K562 (cell line): ENCODE measurements around the gene CNP. TPM values are rescaled to one million over a fixed set of nuclear protein-coding genes. Genes with fewer than 3 reads are reported as not detected.

ENCODE experiments used
- ATAC-seq: fragments of 200-7000 bp; cut with Tn5 transposase; 3 replicates; pipeline ENCODE4 v1.9.1; 2020; ENCODE audit warnings: moderate library complexity
- Bru-seq: library from RNA; stranded (reverse); fragments of 400-500 nt; gene quantifications from one replicate; lab custom pipeline; 2021; lab: Mats Ljungman, UMichigan
- BruChase-seq, 2 experiments: library from RNA; stranded (reverse); fragments of 400-500 nt; gene quantifications; one replicate each; lab custom pipeline; 2021; lab: Mats Ljungman, UMichigan
- BruUV-seq: library from RNA; stranded (reverse); fragments of 400-500 nt; replicated peaks from 2 replicates; lab custom pipeline; 2021; lab: Mats Ljungman, UMichigan
- CTCF ChIA-PET: fragments of 300-600 bp; formaldehyde crosslinking; extraction: SDS; loops from one replicate; lab custom pipeline; 2021; ENCODE audit warnings: low intra/inter-chr PET ratio; lab: Yijun Ruan, JAX
- POLR2A ChIA-PET: fragments of 300-600, 350-650 bp; sonication (Branson Sonifier 250); formaldehyde crosslinking; extraction: SDS; loops from one replicate; lab custom pipeline; 2021; ENCODE audit warnings: antibody characterized with exemption, inconsistent platforms; lab: Yijun Ruan, JAX
- DNase-seq, 4 experiments: peaks; one replicate each; pipeline versions ENCODE4 v3.0.0 to v3.0.0-alpha.2; 2011 to 2018; ENCODE audit warnings: low spot score in 3 of 4, mixed read lengths in 3 of 4; ENCODE audit errors: extremely low read depth in 1 of 4
- FAIRE-seq: peaks from 2 replicates; lab custom pipeline; 2011; peaks lifted over from hg19 to GRCh38; lab: Jason Lieb, UNC
- H2AFZ ChIP-seq: 2 replicates; pipeline ENCODE4 v1.6.0; 2011; ENCODE audit warnings: low read depth, low read length, control low read depth, inconsistent platforms
- H3K27ac ChIP-seq: fragments of 200-600 bp; 3 replicates; pipeline ENCODE4 v1.8.0; 2011; ENCODE audit warnings: low read depth, mild to moderate bottlenecking, control low read depth, inconsistent platforms, low read length, moderate library complexity, mixed read lengths; ENCODE audit errors: extremely low read depth
- H3K27me3 ChIP-seq, 2 experiments: fragments of 300-600 bp in 1 of 2; 2 replicates in 1 of 2; 3 replicates in 1 of 2; pipeline versions ENCODE4 v1.6.0 to v1.8.0; 2011; ENCODE audit warnings: inconsistent platforms in 2 of 2, low read length in 2 of 2, mild to moderate bottlenecking in 1 of 2, mixed read lengths in 1 of 2, moderate library complexity in 1 of 2; ENCODE audit not compliant: control insufficient read depth in 2 of 2, insufficient read depth in 2 of 2
- H3K36me3 ChIP-seq: fragments of 300-600 bp; 3 replicates; pipeline ENCODE4 v1.8.0; 2011; ENCODE audit warnings: mild to moderate bottlenecking, low read length, inconsistent platforms; ENCODE audit not compliant: control insufficient read depth, insufficient read depth
- H3K4me1 ChIP-seq, 2 experiments: fragments of 200-600 bp in 1 of 2; replicated peaks in 1 of 2; 2 replicates in 1 of 2; 3 replicates in 1 of 2; pipeline versions ENCODE4 v1.5.1 to v1.8.0; 2011; ENCODE audit warnings: inconsistent platforms in 2 of 2, low read length in 2 of 2, mild to moderate bottlenecking in 1 of 2, mixed read lengths in 1 of 2, moderate library complexity in 1 of 2; ENCODE audit not compliant: control insufficient read depth in 2 of 2, insufficient read depth in 2 of 2
- H3K4me2 ChIP-seq: 2 replicates; pipeline ENCODE4 v1.6.1; 2011; ENCODE audit warnings: low read length, control low read depth, inconsistent platforms, mixed read lengths; ENCODE audit not compliant: insufficient read depth
- H3K4me3 ChIP-seq: fragments of 200-600 bp; sonication (generic), shearing (Covaris generic); 2 replicates; pipeline ENCODE4 v1.5.1; 2016; ENCODE audit warnings: control low read depth, inconsistent platforms
- H3K79me2 ChIP-seq: fragments of 200-600 bp; 3 replicates; pipeline ENCODE4 v1.8.0; 2011; ENCODE audit warnings: low read length, inconsistent platforms; ENCODE audit not compliant: control insufficient read depth, insufficient read depth
- H3K9ac ChIP-seq, 2 experiments: 2 replicates each; pipeline versions ENCODE4 v1.6.0 to v1.6.1; 2011; ENCODE audit warnings: low read depth in 2 of 2, low read length in 2 of 2, control low read depth in 1 of 2, inconsistent platforms in 1 of 2, mild to moderate bottlenecking in 1 of 2, mixed read lengths in 1 of 2; ENCODE audit not compliant: insufficient read depth in 1 of 2
- H3K9me1 ChIP-seq: one replicate; pipeline ENCODE4 v1.6.0; 2011; ENCODE audit warnings: inconsistent platforms, mild to moderate bottlenecking, low read length, moderate library complexity; ENCODE audit not compliant: control insufficient read depth, insufficient read depth
- H3K9me3 ChIP-seq: replicated peaks from 2 replicates; pipeline ENCODE4 v1.5.1; 2011; ENCODE audit warnings: low read depth, low read length, inconsistent platforms; ENCODE audit not compliant: control insufficient read depth, insufficient read depth
- H4K20me1 ChIP-seq: replicated peaks from 2 replicates; pipeline ENCODE4 v1.6.1; 2011; ENCODE audit warnings: low read length, inconsistent platforms, mixed read lengths; ENCODE audit not compliant: control insufficient read depth, insufficient read depth
- POLR2AphosphoS2 ChIP-seq: IDR thresholded peaks from 2 replicates; pipeline ENCODE4 v1.6.1; 2012; ENCODE audit warnings: low read length, improper control_type of control experiment
- PYGO2 ChIP-seq: fragments of 450-650 bp; IDR thresholded peaks from 2 replicates; pipeline ENCODE4 v1.6.1; 2016; ENCODE audit warnings: mild to moderate bottlenecking, missing genetic modification characterization, moderate library complexity, missing compliant biosample characterization
- RBM22 ChIP-seq: fragments of 200-400 bp; formaldehyde crosslinking; IDR thresholded peaks from 2 replicates; pipeline ENCODE4 v1.6.1; 2018; ENCODE audit warnings: low read length, low read depth; ENCODE audit not compliant: poor library complexity, severe bottlenecking
- SIN3B ChIP-seq: fragments of 450-650 bp; IDR thresholded peaks from 2 replicates; pipeline ENCODE4 v1.6.1; 2017; ENCODE audit warnings: low read depth, mild to moderate bottlenecking, moderate library complexity
- ZNF23 ChIP-seq: fragments of 250-450 bp; sonication (Bioruptor Pico); IDR thresholded peaks from 2 replicates; pipeline ENCODE4 v1.4.0; 2020; ENCODE audit warnings: mild to moderate bottlenecking
- WGBS: fragments of 100-300 bp; shearing (Covaris generic); methylation state at CpG from one replicate; pipeline ENCODE4 v1.1.6; 2016; ENCODE audit warnings: low coverage, mixed read lengths; ENCODE audit not compliant: insufficient coverage; ENCODE audit errors: missing lambda C conversion rate; 5-methylcytosine and 5-hydroxymethylcytosine counted together
- in situ Hi-C: fragments of 300-500 bp; cut with MboI; formaldehyde crosslinking; loops from 4 replicates; pipeline ENCODE4 v1.15.0; 2018; ENCODE audit warnings: inconsistent platforms, mixed read lengths
- intact Hi-C: fragments of 100-400 bp; cut with micrococcal nuclease; formaldehyde crosslinking; loops from 2 replicates; pipeline ENCODE4 v1.14.2; 2022
- long read RNA-seq, 3 experiments: library from polyadenylated mRNA in 2 of 3; library from RNA in 1 of 3; unstranded in 2 of 3; stranded (forward) in 1 of 3; transcript quantifications; one replicate each; pipeline ENCODE4 v2.0.0, GENCODE V29; 2019 to 2022
- polyA minus RNA-seq, 3 experiments: library from RNA; depleted of rRNA, polyadenylated mRNA; stranded (reverse); fragments of >200 nt; gene quantifications; 2 replicates each; pipeline ENCODE4 v1.2.3, GENCODE V29; 2011
- polyA plus RNA-seq, 8 experiments: library from polyadenylated mRNA; depleted of rRNA in 4 of 8; stranded (reverse) in 5 of 8; unstranded in 3 of 8; fragments of >200 nt; fragmentation: Nextera tagmentation in 2 of 8; fragmentation: Illumina TruSeq in 1 of 8; extraction: Ambion mirVana in 2 of 8; extraction: Trizol in 1 of 8; gene quantifications; 2 replicates each; pipeline versions ENCODE4 v1.2.1 to v1.2.3, GENCODE V29; 2011 to 2014; ENCODE audit warnings: inconsistent platforms in 1 of 8, missing spikeins in 1 of 8
- total RNA-seq, 7 experiments: library from RNA; depleted of rRNA in 6 of 7; stranded (reverse); fragments of >200 nt in 6 of 7; fragmentation: Illumina TruSeq in 2 of 7; extraction: Trizol in 2 of 7; gene quantifications; 2 replicates each; pipeline versions ENCODE4 v1.2.1 to v1.2.3, GENCODE V29; 2011 to 2021; ENCODE audit warnings: low replicate concordance in 1 of 7
- TF ChIP-seq, protein P1 (sequence below): fragments of 250-450 bp; sonication (Bioruptor Pico); IDR thresholded peaks from 2 replicates; pipeline ENCODE4 v1.8.0; 2021; ENCODE audit warnings: moderate library complexity, mild to moderate bottlenecking, inconsistent platforms
- TF ChIP-seq, protein P2 (sequence below): fragments of 250-450 bp; sonication (Bioruptor Pico); IDR thresholded peaks from 2 replicates; pipeline ENCODE4 v1.5.1; 2021; ENCODE audit warnings: mild to moderate bottlenecking

CNP gene
- 33.1 and 94.9 TPM in 2 replicates for total RNA-seq (2011; cell fraction: chromatin; rRNA removed; ENCODE audit: low replicate concordance)
- 31.3 and 42.9 TPM in 2 replicates for total RNA-seq (2011; cell fraction: nucleolus; rRNA removed)
- total RNA-seq (2011; cell fraction: nucleoplasm; rRNA removed), result 37.7 and 39.6 TPM in 2 replicates
- 45.4 and 45.8 TPM in 2 replicates for total RNA-seq (2014; rRNA removed)
- 15.9 and 18.6 TPM in 2 replicates for total RNA-seq (2014; rRNA removed; fragmentation: Illumina TruSeq; extraction: Trizol)
- total RNA-seq (2015; rRNA removed; fragmentation: Illumina TruSeq; extraction: Trizol), result 31.8 and 32.1 TPM in 2 replicates
- 49.4 and 52.0 TPM in 2 replicates for total RNA-seq (2021)
- polyA plus RNA-seq (2011; rRNA removed), result 15.5 and 20.7 TPM in 2 replicates
- 11.4 and 24.5 TPM in 2 replicates for polyA plus RNA-seq (2011; cell fraction: cytosol; rRNA removed)
- 10.2 and 21.9 TPM in 2 replicates for polyA plus RNA-seq (2011; cell fraction: nucleus; rRNA removed)
- polyA plus RNA-seq (2012), result 30.0 and 34.8 TPM in 2 replicates
- polyA plus RNA-seq (2014; fragmentation: Illumina TruSeq; extraction: Trizol), result 33.2 and 37.5 TPM in 2 replicates
- 1 to 10 TPM; 1.7 to 3.8 TPM for polyA plus RNA-seq (2014; fragmentation: Nextera tagmentation; extraction: Ambion mirVana)
- 29.1 and 30.2 TPM in 2 replicates for polyA plus RNA-seq (2014; rRNA removed)
- polyA minus RNA-seq (2011; rRNA and poly(A)+ RNA removed), result 19.5 and 44.8 TPM in 2 replicates
- polyA minus RNA-seq (2011; cell fraction: cytosol; rRNA and poly(A)+ RNA removed), result 36.4 and 44.8 TPM in 2 replicates
- polyA minus RNA-seq (2011; cell fraction: nucleus; rRNA and poly(A)+ RNA removed), result 11.0 and 11.9 TPM in 2 replicates
- Bru-seq, nascent RNA, result percentile 66 among the genes with signal in this experiment
- percentile 69 among the genes with signal in this experiment for BruChase-seq, experiment 1, labeled RNA remaining after a 2-hour chase
- BruChase-seq, experiment 2, labeled RNA remaining after a 6-hour chase, result percentile 74 among the genes with signal in this experiment
- long read RNA-seq, experiment 1, full-length matches to known transcripts, result 87 of 133 reads
- long read RNA-seq, experiment 1, partial matches to known transcripts, result 44 of 133 reads
- long read RNA-seq, experiment 1, other reads (novel, unspliced or antisense), result 2 of 133 reads
- long read RNA-seq, experiment 2, full-length matches to known transcripts, result 29 of 69 reads
- long read RNA-seq, experiment 2, partial matches to known transcripts, result 36 of 69 reads
- long read RNA-seq, experiment 2, other reads (novel, unspliced or antisense), result 4 of 69 reads
- long read RNA-seq, experiment 3, full-length matches to known transcripts, result 43 of 59 reads
- long read RNA-seq, experiment 3, partial matches to known transcripts, result 14 of 59 reads
- long read RNA-seq, experiment 3, other reads (novel, unspliced or antisense), result 2 of 59 reads

DNA sequence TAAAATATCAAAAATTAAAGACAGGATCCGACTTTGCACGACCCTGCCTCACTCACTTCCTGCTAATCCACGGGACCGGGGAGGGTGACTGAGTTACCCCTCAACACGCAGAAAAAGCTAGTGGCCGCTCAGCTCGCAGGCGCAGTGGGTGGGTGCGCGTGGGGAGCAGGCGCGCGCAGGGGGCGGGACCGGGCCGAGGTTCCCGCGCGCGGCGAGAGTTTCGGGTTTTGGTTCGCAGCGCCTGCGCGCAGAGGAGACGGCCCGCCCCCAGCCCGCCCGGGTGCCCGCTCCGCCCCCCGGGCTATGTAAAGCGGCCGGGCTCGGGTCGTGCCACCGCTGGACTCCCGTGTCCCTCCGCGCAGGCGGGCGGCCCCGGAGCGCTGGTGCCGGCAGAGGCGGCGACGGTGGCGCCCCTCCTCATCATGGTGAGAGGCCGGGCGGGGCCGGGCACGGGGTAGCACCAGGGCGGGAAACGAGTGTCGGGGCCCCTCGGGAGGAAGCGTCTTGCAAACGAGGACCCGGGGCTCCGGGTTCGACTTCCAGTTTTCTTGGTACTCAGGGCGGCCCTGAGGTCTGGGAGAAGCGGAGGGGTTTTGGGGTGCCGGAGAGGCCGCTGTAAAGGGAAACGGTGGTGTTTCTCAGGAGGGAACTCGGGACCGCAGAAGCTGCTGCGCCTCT, at the start of gene CNP:
TSS of gene CNP (plus strand) at position 333 of the 678 bp plus-strand sequence. CDS start at position 423, 90 bp downstream.
- H3K4me2 ChIP-seq, result peak within 1 kb of the TSS; percentile 96
- peak within 1 kb of the TSS; percentile 83 for H3K27ac ChIP-seq
- DNase-seq, result peak; percentile 92 to 97 (median 96)
- H3K36me3 ChIP-seq, result peaks cover 27% of the 10 kb centered on the region; the same call in 1 of the 3 replicates
- FAIRE-seq, result no peak
- no TSS peak for BruUV-seq
- no peaks in the 10 kb centered on the region; the same call in 1 of the 2 replicates for H3K9me3 ChIP-seq
- intact Hi-C loops, result loop anchor here (5.0 kb wide), 1 partner anchor 61 kb away; no protein-coding TSS in a partner anchor
- H3K79me2 ChIP-seq, result peaks cover 16% of the 10 kb centered on the region
- H3K9ac ChIP-seq, result peak within 1 kb of the TSS; percentile 88 to 93
- ATAC-seq, result peak; percentile 91
- WGBS, result 1% methylated on average over 55 of the region's 71 CpGs
- peaks cover 3% of the 10 kb centered on the region for H3K9me1 ChIP-seq
- in situ Hi-C loops, result no loop called here
- peaks cover 10 to 37% of the 10 kb centered on the region in 2 experiments; a peak in 4 of 5 replicates for H3K4me1 ChIP-seq
- H2AFZ ChIP-seq, result peak within 1 kb of the TSS; percentile 85
- CTCF ChIA-PET, result interaction anchor here (1.3 kb wide), 1 partner anchor 150 kb away, joined by 5 read pairs; no protein-coding TSS in a partner anchor
- POLR2A ChIA-PET, result interaction anchor here (0.7 to 4.6 kb wide), 20 partner anchors 9 to 493 kb away, joined by 3 to 28 read pairs (median 4); partner anchors contain the start of genes ACLY, DNAJC7, GHDC and NKIRAS2
- no peaks in the 10 kb centered on the region for H4K20me1 ChIP-seq
- H3K4me3 ChIP-seq, result peak within 1 kb of the TSS; percentile 95
- no peaks in the 10 kb centered on the region for H3K27me3 ChIP-seq
- TF ChIP-seq PYGO2 (tag), result no peak
- TF ChIP-seq ZNF23 (CRISPR knock-in tag), result no peak
- TF ChIP-seq, protein P1, sequence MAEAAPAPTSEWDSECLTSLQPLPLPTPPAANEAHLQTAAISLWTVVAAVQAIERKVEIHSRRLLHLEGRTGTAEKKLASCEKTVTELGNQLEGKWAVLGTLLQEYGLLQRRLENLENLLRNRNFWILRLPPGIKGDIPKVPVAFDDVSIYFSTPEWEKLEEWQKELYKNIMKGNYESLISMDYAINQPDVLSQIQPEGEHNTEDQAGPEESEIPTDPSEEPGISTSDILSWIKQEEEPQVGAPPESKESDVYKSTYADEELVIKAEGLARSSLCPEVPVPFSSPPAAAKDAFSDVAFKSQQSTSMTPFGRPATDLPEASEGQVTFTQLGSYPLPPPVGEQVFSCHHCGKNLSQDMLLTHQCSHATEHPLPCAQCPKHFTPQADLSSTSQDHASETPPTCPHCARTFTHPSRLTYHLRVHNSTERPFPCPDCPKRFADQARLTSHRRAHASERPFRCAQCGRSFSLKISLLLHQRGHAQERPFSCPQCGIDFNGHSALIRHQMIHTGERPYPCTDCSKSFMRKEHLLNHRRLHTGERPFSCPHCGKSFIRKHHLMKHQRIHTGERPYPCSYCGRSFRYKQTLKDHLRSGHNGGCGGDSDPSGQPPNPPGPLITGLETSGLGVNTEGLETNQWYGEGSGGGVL (CRISPR knock-in tag), result no peak
- TF ChIP-seq, protein P2, sequence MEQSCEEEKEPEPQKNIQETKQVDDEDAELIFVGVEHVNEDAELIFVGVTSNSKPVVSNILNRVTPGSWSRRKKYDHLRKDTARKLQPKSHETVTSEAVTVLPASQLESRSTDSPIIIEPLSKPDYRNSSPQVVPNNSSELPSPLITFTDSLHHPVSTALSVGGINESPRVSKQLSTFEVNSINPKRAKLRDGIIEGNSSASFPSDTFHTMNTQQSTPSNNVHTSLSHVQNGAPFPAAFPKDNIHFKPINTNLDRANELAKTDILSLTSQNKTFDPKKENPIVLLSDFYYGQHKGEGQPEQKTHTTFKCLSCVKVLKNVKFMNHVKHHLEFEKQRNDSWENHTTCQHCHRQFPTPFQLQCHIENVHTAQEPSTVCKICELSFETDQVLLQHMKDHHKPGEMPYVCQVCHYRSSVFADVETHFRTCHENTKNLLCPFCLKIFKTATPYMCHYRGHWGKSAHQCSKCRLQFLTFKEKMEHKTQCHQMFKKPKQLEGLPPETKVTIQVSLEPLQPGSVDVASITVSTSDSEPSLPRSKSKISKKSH (CRISPR knock-in tag), result no peak
- TF ChIP-seq RBM22, result peak; percentile 88
- TF ChIP-seq SIN3B, result peak; percentile 58
- no peak; the same call in 1 of the 2 replicates for TF ChIP-seq POLR2AphosphoS2
